ENCODE results near the gene FAM168B.
"Not testable (repeated sequence)": the region's sequence is repeated elsewhere in the genome, so short reads cannot be mapped to it uniquely, and the experiment has no call there.

The FAM168B gene, protein sequence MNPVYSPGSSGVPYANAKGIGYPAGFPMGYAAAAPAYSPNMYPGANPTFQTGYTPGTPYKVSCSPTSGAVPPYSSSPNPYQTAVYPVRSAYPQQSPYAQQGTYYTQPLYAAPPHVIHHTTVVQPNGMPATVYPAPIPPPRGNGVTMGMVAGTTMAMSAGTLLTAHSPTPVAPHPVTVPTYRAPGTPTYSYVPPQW

DNA sequence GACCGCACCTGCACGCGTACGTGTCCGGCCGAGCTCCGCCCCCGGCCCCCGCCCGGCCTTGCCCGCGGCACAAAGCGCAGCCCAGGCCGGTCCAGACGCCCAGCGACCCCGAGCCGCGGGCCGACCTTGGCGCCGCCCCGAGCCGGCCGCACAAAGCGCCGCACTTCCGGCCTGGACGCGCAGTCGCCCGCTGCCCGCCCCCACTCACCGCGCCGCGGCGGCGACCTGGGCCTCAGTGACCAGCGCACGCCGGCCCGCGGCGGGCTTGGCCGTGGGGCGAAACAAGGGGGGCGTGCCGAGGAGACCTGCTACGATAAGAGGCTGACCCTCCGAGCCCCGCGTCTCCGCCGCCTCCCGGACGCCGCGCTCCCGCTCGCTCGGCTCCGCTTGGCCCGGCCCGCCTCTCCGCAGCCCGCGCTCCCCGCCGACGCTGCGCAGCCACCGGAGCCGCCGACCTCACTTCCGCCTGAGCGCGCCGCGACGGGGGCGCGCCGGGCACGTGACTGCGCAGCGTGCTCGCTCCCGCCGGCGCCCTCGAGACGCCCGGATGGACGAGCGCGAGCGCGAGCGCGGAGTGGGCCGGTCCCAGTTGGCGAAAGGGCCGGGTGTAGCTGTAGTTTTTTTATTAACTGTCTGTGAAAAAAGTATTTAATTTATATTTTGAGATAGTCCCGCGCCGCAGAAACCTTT lies at the start of gene FAM168B:
TSS of gene FAM168B (minus strand) at position 455 of the 690 bp plus-strand sequence. CDS start 10,814 bp downstream, outside the sequence.
- peak; percentile 67 for DNase-seq

DNA sequence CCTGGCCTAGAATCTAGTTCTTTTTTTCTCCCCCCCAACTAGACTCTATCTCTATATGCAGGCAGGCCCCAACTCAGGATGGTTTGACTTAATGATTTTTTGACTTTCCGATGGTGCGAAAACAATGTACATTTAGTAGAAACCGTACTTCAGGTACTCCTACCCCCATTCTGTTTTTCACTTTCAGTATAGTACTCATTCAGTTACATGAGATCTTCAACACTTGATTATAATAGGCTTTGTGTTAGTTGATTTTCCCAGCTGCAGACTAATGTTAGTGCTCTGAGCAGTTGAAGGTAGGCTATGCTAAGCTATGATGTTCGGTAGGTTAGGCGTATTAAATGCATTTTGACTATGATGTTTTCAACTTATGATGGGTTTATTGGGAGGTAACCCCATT lies 49.6 kb upstream of the FAM168B start:
- DNase-seq = no peak

DNA sequence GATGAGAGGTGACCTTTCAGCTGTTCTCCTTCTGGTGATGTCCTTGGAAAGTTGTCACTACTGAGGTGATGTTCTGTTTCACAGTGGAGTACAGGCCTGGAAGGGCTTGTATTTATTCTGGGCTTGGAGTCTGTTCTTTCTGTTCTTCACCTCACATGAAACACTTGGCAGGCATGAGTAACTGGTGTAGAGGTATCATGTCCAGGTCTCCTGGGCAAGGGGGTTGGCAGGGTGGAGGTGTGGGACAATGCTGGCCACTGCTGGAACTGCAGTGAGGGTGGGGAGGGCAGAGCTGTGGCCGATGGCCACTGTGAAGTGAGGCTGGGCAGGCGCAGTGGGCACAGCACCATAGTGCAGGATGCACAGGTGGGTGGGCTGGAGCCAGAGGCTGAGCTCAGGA lies 47.3 kb upstream of the FAM168B start:
- DNase-seq = no peak

DNA sequence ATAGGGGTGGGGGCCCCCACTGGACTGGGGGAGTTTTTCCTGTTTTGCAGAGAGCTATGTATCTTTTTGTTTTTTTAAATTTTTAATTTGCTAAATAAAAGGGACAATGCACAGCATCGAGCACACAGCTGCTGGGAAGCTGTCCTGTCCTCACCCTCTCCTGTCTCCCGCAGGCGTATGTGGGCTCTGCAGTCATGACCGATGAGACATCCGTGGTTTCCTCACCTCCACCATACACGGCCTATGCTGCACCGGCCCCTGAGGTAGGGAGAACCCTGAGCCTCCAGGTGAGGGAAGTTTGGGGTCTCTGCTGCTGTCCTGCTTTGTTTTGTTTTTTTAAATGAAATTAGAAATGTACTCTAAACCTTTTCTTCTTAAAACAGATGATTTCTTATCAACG lies 39.5 kb upstream of the FAM168B start:
- no peak for DNase-seq

DNA sequence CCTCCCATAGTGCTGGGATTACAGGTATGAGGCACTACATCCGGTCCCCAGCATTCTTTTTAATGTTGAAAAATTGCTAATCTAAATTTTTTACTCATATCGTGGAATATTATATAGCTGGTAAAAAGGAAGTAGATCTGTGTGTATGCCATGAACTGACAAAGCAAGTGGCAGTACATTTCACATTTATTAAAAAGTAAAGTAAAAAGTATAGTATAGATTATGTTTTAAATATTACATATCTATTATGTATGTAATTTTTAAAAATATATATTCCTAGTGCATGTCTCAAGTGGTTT lies 37.0 kb upstream of the FAM168B start:
- DNase-seq = no peak

DNA sequence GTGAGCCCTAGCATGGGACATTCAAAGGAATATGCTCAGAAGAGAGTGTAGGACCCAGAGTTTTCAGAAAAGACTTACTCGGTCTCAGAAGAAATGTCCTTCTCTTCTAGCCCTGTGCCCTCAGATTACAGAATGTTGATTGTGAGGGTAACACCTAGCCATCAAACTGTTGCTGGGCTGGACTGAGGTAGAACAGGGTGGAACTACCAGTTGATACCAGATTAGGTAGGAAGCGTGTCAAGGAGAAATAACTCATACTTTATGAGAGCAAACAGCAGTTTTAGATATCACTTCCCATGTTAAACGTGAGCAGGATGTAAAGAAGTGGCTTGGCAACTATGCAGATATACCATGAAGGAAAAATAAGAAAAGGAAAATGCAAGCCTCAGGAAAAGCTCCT lies 34.7 kb upstream of the FAM168B start:
- DNase-seq = no peak

DNA sequence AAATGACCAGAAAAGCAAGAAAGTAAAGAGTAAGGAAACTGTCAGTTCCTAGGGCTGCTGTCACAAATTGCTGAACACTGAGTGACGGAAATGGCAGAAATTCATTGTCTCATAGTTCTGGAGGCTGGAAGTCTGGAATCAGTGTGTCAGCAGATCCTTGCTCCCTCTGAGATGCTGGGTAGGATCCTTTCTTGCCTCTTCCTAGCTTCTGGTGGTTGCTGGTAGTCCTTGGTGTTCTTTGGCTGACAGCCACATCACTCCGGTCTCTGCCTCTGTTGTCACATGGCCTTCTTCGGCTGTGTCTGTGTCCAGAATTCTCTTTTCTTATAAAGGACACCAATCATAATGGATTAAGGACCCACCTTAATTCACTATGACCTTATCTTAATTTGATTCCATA lies 33.8 kb upstream of the FAM168B start:
- DNase-seq = no peak

DNA sequence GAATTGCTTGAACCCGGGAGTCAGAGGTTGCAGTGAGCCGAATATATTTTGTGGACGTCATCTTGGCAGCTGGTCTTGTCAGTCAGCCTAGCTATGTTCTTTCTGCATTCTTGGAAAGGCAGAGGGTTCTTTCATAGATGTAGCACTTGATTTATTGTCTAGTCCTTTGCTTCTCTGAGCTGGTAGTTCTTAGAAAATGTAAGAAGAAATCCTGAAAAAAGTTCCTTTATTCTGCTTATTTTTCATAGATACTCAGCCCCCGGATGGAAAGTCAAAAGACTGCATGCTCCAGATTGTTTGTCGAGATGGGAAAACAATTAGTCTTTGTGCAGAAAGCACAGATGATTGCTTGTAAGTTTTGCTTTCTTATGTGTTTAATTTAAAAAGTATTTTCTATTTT lies 33.2 kb upstream of the FAM168B start:
- no peak for DNase-seq

DNA sequence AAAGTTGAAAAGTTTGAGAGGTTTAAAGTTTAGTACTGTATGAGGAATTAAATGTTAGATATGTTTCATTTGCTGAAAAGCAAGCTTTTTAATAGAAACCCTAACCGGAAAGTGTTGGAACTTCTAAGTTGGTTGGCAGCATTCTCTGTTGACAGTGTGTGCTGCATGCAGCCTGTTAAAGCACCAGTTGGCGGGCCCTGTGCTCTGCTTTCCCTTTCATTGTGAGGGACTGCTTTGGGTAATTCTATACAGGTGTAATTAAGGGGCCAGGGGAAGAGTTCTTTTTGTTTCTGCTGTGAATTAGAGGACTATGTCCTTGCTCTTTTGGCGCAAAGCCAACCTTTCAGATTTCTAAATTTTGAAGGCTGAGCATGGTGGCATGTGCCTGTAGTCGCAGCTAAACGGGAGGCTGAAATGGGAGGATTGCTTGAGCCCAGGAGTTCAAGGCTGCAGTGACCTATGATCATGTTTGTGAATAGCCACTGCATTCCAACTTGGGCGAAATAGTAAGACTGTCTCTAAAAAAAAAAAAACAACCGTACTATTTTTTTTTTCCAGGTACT lies 32.0 kb upstream of the FAM168B start:
- DNase-seq = no peak

DNA sequence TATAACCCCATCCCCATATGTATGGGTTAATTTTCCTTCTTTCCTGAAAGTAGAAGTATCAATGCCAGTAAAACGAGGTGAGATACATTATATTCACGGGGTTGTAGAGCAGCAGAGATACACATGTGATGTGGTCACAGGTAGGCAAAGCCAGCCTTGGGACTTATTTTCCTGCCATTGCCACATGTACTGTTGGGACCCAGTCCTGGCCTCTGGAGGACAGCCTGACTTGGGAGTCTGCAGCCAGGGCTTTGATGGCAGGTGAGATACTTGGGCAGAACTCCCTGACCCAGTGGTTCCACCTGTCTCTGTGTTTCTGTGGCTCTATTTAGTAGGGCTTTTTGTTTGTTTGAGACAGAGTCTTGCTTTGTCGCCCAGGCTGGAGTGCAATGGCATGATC lies 29.9 kb upstream of the FAM168B start:
- no peak for DNase-seq

DNA sequence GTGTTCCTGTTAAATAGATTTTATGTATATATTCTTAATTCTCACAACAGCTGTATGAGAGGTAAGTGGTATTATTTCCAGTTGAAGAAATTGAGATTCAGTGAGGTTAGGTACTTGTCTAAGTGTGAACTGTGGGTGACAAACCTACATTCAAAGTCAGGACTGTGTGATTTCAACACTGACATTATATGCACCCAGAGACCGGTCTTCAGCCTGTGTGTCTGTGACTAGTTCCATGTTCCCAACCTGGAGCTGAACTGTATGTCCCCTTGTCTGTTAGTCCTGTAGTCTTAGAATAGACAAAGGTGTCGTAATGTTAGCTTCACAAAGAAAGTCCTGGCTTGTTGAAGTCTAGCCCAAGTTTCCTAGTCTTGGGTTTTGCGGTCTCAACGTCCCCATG lies 29.2 kb upstream of the FAM168B start:
- no peak for DNase-seq

DNA sequence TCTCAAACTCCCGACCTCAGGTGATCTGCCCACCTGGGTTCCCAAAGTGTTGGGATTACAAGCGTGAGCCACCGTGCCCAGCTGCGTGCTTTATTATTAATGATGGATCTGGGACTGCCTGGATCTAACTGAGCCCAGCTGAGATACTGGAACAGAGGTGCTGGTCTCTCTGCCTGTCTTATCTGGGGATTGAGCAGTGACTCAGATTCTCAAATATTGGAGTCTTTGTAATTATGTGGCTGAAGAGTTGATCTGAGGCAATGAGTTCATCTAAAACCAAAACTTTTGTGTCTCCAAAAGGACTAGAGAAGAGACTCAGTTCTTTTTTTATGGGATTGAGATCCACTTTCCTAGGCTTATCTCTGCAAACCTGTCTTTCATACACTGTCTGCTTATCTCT lies 28.2 kb upstream of the FAM168B start:
- DNase-seq = no peak

DNA sequence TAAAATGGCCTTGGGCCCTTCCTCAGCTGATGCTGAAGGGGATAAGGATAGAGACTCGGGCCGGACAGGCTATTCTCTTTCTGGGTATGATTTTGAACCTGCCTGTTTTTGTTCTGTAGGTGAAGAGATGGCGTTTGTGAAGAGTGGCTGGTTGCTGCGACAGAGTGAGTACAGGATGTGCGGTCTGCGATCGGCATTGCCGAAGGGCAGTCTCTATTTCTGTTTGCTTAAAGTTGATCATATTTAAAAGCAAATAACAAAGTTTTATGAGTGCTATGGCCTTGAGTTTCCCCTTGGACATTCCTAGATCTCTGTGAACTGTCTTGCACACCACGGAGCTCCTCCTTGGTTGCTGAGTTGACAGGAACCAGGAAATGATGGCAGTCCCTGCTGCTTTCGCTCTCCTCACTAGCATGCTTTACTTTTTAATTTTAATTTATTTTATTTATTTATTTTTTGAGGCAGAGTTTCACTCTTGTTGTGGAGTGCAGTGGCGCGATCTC lies 27.6 kb upstream of the FAM168B start:
- DNase-seq = no peak

DNA sequence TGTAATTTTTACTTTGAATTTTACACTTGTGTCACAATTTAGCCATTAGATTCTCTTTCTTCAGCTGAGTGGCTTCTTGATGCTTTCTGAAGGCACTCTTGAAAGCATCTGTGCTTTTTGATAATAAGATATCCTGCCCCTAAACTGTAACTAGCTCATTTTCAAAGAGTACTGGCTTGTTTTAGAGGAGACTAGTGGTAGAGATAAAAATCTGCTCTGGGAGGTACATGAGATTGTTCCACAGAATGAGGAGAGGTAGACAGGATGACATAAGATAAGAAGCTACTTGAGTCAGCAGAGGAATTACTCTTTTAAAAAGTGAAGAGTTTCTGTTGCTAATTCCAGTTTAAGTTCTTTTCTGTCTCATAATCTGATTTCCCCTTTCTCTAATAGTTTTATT lies 22.5 kb upstream of the FAM168B start:
- no peak for DNase-seq

DNA sequence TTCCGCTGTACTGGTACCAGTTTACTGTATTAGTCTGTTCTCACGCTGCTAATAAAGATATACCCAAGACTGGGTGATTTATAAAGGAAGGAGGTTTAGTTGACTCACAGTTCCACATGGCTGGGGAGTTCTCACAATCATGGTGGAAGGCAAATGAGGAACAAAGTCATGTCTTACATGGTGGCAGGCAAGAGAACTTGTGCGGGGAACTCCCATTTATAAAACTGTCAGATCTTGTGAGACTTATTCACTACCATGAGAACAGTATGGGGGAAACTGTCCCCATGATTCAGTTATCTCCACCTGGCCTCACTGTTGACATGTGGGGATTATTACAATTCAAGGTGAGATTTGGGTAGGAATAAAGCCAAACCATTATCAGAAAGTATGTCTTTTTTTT lies 21.7 kb upstream of the FAM168B start:
- DNase-seq = not testable (repeated sequence)

DNA sequence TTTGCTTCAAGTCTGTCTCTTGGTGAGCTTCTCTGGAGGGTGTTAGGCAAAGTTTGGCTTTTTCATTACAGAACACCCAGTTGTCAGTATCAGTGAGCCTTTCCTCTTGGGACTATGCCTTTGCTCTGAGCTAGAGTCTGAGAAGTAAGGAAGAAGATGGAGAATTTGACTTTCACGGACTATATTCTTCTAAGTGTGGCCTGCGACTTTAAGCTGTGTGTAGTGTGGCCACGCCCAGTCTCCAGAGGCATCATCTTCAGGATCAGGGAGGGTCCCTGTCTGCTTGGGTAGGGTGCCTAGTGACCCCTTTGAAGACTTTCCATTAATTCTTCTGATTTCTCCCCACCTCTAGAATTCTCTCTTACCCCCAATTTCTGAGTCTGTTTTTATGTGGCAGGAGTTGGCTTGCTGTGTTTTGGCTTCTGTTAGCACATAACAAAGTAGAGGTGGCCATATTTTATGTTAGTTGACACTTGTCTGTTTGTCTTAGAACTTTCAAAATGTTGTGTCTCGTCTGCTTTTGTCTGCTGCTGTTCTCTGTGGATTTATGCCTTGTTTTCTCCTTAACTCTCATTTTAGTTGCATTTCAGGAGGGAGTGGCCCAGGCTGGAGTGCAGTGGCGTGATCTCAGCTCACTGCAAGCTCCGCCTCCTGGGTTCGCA lies 20.4 kb upstream of the FAM168B start:
- no peak for DNase-seq

DNA sequence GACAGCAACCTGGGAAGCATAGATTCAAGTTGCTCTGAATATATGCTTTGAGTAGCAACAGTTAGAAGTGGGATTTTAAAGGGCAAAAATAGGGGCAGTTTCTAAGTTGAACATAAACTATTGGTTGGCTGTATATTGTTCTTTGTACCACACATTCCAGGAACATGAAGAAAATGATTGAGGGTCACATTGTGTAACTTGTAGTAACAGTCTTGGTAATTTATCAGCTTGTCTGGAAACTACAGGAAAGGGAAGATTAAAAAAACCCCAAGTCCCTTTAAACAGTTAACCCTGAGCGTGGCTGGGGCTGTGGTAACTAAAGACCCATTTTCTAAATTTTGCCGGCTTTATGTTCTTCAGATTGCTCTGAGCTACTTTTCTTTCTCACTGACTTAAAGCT lies 19.3 kb upstream of the FAM168B start:
- no peak for DNase-seq

DNA sequence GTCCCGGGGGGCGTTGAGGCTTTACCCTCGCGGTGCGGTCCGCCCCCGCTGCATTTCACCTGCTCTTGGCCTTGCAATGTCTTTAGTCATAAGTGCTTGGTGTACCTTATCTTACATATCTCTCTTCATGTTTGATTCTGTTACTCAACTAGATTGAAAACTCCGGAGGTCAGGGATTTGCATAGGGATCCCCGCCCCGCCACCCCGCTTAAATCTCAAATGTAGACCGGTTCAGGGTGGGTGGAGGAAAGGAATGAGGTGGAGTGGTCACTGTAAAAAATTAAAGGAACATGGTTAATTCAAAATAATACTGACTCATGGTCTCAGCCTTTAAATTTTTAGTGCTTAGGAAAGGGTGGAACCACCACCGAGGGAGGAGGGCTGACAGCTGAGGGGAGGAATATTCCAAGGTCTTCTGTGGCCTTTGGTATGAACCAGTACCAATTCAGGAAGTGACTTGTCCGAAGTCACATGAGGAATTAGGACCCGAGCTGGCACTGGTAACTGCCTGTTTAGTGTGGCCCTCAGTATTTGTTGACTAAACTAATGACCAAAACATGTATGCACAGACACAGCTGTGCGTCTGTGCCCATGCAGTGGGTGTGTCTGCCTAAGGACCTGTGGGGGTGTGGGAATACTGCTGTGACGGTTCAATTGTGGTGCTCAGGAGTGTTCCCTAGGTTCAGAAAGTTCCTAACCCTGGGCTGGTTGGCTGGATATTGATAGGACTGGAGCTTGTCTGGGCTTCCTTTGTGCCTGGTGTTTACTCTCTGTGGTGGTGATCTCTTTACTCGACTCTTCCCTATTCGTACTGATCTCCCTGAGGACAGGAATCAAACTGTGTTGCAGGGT lies 12.9 kb upstream of the FAM168B start:
- no peak for DNase-seq

DNA sequence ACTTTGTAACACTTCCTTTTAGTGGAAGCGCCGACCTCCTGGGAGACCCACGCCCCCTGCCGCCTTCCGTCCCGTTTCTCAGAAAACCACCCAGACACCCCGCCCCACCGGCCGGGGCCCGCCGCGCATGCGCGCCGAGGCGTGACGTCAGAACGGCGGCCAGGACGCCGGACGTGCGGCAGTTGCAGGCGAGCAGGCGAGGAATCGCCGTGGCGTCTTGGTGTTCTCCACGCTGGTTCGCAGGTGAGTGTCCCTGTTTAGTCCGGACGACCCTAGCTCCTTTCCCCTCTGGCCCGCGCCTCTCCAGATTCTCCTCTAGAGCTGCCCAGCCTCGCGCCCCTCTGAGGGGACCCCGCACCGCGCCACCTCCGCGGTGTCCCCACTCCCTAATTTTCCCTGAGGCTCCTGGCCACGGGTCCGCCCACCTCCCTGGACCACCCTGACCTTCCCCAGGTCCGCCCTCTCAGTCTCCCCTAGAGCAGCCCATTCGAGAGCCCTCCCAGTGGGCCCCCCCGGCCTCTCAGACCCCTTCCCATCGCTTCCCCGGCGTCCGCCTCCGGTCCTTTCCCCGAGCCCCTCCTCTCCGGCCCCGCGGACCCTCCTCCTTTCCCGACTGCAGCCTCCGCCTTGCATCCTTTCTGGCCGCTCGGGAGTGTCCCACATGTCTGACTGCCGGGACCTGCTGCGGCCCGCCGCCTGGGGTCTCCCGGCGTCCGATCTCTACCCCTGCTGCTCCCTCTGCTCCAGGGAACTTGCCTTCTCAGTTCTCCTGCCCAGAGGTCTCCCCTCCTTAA lies 12.1 kb upstream of the FAM168B start, which contains the start of gene PLEKHB2:
TSS of gene PLEKHB2 (plus strand) at position 181 of the 794 bp plus-strand sequence. CDS start 15,606 bp downstream, outside the sequence.
- peak; percentile 77 for DNase-seq

DNA sequence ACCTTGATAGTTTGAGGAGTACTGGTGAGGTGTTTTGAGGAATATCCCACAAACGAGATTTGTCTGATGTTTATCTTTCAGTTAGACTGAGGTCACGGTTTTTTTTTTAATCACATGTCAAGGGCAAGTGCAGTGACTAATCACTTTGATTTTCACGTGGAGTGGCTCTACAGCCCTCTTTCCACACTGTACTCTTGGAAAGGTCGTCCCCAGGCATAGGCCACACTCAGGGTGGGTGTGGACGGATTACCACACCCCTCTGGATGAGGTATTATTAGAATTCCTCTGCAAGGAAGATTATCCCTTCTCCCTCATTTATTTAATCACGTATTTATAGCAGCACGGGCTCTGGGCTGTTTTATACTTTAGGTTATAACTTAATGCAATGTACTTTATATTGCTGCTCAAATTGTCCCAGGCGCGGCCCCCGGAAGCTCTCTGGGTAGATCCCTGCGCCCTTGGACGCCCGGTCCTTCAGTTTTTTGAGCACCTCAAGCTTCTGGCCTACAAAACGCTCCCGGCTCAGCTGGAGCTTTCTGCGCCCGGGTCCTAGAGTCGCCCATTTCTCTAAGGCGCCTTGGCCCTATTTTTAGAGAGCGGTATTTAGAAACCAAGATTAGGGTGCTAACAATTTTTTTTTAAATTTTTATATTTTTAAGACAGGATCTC lies 11.4 kb upstream of the FAM168B start:
- peak; percentile 76 for DNase-seq

DNA sequence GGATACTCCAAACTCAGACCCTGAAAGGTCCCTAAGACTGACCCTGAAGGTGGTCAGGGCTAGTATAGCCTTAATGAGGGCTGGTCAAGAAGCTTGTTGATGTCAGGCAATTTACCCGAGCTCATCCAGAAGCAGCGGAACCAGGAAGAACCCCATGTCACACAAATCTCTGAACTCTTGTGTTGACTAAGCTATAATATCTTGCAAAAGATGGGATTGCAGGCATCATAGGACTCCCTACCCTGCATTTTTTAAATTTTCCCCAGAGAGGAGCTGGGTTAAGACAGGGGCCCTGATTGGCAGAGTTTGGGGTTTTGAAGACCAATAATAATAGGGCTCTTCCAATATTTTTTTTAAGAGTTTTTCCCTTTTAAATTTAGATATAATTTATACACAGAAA lies 9.9 kb upstream of the FAM168B start:
- no peak for DNase-seq
